ENCODE measurements around the gene ZNF547. TPM values are rescaled to one million over a fixed set of nuclear protein-coding genes. Genes with fewer than 3 reads are reported as not detected.

The ZNF547 gene
- total RNA-seq, 1 experiment from 2014 or later: 6.0 TPM

DNA sequence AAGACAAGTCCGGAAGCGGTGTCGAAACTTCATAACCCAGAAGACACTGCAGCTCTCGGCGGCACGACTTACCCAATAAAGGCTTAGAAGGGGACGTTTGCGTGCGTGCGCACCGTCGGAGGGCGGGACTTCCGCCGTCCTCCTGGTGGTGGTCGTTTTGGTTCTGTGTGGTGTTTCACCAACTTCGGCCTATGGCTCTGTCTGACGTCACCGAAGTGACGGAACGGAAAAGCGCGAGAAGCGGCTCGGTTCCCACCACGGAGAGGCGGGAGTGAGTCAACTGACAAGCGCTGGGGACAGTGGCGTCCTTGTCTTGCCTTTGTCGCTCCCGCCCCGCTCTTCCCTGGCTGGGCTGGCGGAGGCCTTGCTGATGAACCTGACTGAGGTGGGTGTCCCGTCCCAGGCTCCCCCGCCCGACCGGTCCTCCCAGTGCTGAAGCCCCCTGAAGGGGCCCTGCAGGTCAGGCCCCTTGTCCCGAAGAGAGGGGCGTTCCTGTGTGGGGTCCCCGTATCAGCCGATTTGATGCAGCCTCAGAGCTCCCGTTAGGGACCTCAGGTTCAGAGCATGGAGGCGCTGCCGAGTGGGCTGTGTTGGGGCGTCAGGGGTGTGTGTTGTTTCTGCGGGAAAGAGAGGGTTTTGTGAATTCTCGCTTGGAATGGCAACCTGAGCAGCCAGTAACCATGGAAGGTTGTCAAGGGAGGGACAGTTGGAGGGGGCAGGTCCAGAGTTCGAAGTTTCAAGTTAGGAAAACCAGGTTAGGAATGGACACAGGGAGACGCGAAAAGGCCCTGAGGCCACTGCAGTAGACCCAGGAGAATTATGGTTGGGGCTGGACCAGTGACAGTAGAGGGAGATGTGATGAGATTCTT lies 26.6 kb downstream of the ZNF547 start, which contains the start of gene ZNF548:
ZNF548 (plus strand) TSS at position 125 of the 869 bp plus-strand sequence; CDS start at position 371, 246 bp downstream.
- Histone ChIP-seq H4K20me1 (ENCODE audit: insufficient read depth) (no peaks in the 10 kb centered on the region), H3K4me3 (peak within 1 kb of the TSS; percentile 66), H3K79me2 (ENCODE audit: low read depth) (peaks cover 33% of the 10 kb centered on the region), H3K36me3 (ENCODE audit: low read depth) (peaks cover 3% of the 10 kb centered on the region; the same call in 1 of the 2 replicates), H3K27ac (peak within 1 kb of the TSS; percentile 28), H3K4me1 (replicated peaks; ENCODE audit: insufficient read depth) (peaks cover 15% of the 10 kb centered on the region), H3F3A (ENCODE audit: insufficient read depth, low read depth) (peaks cover 13% of the 10 kb centered on the region; the same call in 1 of the 2 replicates), H3K9me3 (ENCODE audit: insufficient read depth, low read depth) (peaks cover 8% of the 10 kb centered on the region; the same call in 1 of the 2 replicates), H3K9me2 (ENCODE audit: insufficient read depth) (no peaks in the 10 kb centered on the region), H3K4me2 (peak within 1 kb of the TSS; percentile 74), H3K27me3 (ENCODE audit: insufficient read depth, low read depth) (no peaks in the 10 kb centered on the region), H2AFZ (peak within 1 kb of the TSS; percentile 87)
- TF ChIP-seq, protein P1, sequence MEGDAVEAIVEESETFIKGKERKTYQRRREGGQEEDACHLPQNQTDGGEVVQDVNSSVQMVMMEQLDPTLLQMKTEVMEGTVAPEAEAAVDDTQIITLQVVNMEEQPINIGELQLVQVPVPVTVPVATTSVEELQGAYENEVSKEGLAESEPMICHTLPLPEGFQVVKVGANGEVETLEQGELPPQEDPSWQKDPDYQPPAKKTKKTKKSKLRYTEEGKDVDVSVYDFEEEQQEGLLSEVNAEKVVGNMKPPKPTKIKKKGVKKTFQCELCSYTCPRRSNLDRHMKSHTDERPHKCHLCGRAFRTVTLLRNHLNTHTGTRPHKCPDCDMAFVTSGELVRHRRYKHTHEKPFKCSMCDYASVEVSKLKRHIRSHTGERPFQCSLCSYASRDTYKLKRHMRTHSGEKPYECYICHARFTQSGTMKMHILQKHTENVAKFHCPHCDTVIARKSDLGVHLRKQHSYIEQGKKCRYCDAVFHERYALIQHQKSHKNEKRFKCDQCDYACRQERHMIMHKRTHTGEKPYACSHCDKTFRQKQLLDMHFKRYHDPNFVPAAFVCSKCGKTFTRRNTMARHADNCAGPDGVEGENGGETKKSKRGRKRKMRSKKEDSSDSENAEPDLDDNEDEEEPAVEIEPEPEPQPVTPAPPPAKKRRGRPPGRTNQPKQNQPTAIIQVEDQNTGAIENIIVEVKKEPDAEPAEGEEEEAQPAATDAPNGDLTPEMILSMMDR (conservative IDR thresholded peaks at IDR 0.05): no peak
- no peak for TF ChIP-seq EZH2 (IDR thresholded peaks at IDR 0.05; ENCODE audit: low read depth)
- BruUV-seq (replicated peaks): TSS peak; percentile 59
- peak; percentile 95 to 97 for DNase-seq
- POLR2A ChIA-PET (ENCODE audit: unreplicated experiment): interaction anchor here (0.5 to 0.7 kb wide), 6 partner anchors 39 to 1313 kb away, joined by 3 to 7 read pairs (median 4); partner anchors contain the start of gene ZNF304
- intact Hi-C loops (cut with micrococcal nuclease; ENCODE audit: unreplicated experiment): loop anchor here (1.0 to 2.0 kb wide), 3 partner anchors 27 to 150 kb away; partner anchors contain the start of genes TRAPPC2B, ZNF547, ZNF749 and ZNF805
- CTCF ChIA-PET: interaction anchor here (0.6 kb wide), 1 partner anchor 26 kb away, joined by 3 read pairs; the partner anchor contains the start of genes TRAPPC2B and ZNF547

DNA sequence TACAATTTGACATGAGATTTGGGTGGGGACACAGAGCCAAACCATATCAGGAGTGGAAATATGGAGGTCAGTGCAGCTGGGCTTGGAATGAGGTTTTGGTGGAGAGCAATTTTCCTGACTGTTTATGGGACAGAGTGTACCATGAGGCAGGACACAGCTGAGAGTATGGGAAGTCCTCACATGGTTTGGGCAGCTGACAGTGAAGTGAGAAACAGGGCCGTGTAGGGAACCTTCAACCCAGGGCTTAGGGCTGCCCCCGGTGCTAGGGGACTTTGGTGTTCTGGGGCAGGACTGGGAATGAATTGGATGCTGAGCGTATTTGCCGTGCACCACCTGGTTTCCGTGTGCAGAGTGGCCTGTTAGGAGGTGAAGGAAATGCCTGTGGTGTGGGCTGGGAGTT lies 32.4 kb downstream of the ZNF547 start:
- Histone ChIP-seq H3K9me3 (ENCODE audit: insufficient read depth, low read depth) (peaks cover 19% of the 10 kb centered on the region), H3K79me2 (ENCODE audit: low read depth) (peaks cover 25% of the 10 kb centered on the region), H3K4me2 (no peak overlapping the region), H3K27me3 (ENCODE audit: insufficient read depth, low read depth) (no peaks in the 10 kb centered on the region), H3K9me2 (ENCODE audit: insufficient read depth) (no peaks in the 10 kb centered on the region), H3K4me3 (no peak overlapping the region), H3K36me3 (ENCODE audit: low read depth) (peaks cover 36% of the 10 kb centered on the region), H4K20me1 (ENCODE audit: insufficient read depth) (no peaks in the 10 kb centered on the region), H2AFZ (no peak overlapping the region), H3F3A (ENCODE audit: insufficient read depth, low read depth) (0 out of 2 replicates have a peak, but pooled peaks cover under 1% of the 10 kb centered on the region), H3K4me1 (replicated peaks; ENCODE audit: insufficient read depth) (peaks cover 6% of the 10 kb centered on the region), H3K27ac (no peak overlapping the region)
- TF ChIP-seq, protein P1 (conservative IDR thresholded peaks at IDR 0.05): no peak
- ChIA-PET POLR2A (ENCODE audit: unreplicated experiment) (no interaction called here), CTCF (no interaction called here)
- BruUV-seq (replicated peaks): no TSS peak
- intact Hi-C loops (cut with micrococcal nuclease; ENCODE audit: unreplicated experiment): no loop called here
- no peak for DNase-seq

DNA sequence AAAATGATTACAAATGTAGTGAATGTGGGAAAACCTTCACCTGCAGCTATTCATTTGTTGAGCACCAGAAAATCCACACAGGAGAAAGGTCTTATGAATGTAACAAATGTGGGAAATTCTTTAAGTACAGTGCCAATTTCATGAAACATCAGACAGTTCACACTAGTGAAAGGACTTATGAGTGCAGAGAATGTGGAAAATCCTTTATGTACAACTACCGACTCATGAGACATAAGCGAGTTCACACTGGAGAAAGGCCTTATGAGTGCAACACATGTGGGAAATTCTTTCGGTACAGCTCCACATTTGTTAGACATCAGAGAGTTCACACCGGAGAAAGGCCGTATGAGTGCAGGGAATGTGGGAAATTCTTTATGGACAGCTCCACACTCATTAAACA lies 35.5 kb downstream of the ZNF547 start:
- Histone ChIP-seq H3K79me2 (ENCODE audit: low read depth) (no peaks in the 10 kb centered on the region), H3K4me1 (replicated peaks; ENCODE audit: insufficient read depth) (no peaks in the 10 kb centered on the region), H2AFZ (no peak overlapping the region), H3K9me2 (ENCODE audit: insufficient read depth) (no peaks in the 10 kb centered on the region), H4K20me1 (ENCODE audit: insufficient read depth) (no peaks in the 10 kb centered on the region), H3K4me3 (no peak overlapping the region), H3K4me2 (no peak overlapping the region), H3K9me3 (ENCODE audit: insufficient read depth, low read depth) (peaks cover 11% of the 10 kb centered on the region), H3F3A (ENCODE audit: insufficient read depth, low read depth) (no peaks in the 10 kb centered on the region), H3K27me3 (ENCODE audit: insufficient read depth, low read depth) (no peaks in the 10 kb centered on the region), H3K27ac (no peak overlapping the region), H3K36me3 (ENCODE audit: low read depth) (peaks cover 36% of the 10 kb centered on the region)
- no peak for DNase-seq
- no TSS peak for BruUV-seq (replicated peaks)
- intact Hi-C loops (cut with micrococcal nuclease; ENCODE audit: unreplicated experiment): no loop called here
- ChIA-PET CTCF (no interaction called here), POLR2A (ENCODE audit: unreplicated experiment) (no interaction called here)
- TF ChIP-seq EZH2 (IDR thresholded peaks at IDR 0.05; ENCODE audit: low read depth): no peak
